A549 (cell line): ENCODE results near the gene COX4I2. TPM values are rescaled to one million over a fixed set of nuclear protein-coding genes. Genes with fewer than 3 reads are reported as not detected.

Experiments
- ATAC-seq, 2 experiments: fragments of 200-7000 bp in 1 of 2; fragments of >200 bp in 1 of 2; cut with Nextera tagmentation in 1 of 2; cut with Tn5 transposase in 1 of 2; 3 replicates each; pipeline versions ENCODE4 v1.8.0 to v1.9.1; 2018 to 2020; ENCODE audit warnings: mild to moderate bottlenecking in 1 of 2, moderate library complexity in 1 of 2
- CTCF ChIA-PET: fragments of 300-600 bp; sonication (Branson Sonifier 250); formaldehyde crosslinking; extraction: SDS; loops from one replicate; lab custom pipeline; 2021; ENCODE audit warnings: antibody characterized with exemption, inconsistent platforms; lab: Yijun Ruan, JAX
- POLR2A ChIA-PET: fragments of 350-600 bp; formaldehyde crosslinking; extraction: SDS; loops from one replicate; lab custom pipeline; 2021; ENCODE audit warnings: antibody characterized with exemption, inconsistent platforms; lab: Yijun Ruan, JAX
- DNase-seq, 2 experiments: peaks; one replicate each; pipeline versions ENCODE4 v3.0.0 to v3.0.0-alpha.2; 2011 to 2016; ENCODE audit warnings: low read depth in 1 of 2, low spot score in 1 of 2
- FAIRE-seq: peaks from 2 replicates; lab custom pipeline; 2011; peaks lifted over from hg19 to GRCh38; lab: Jason Lieb, UNC
- H3K27ac ChIP-seq, 2 experiments: fragments of >200 bp; sonication (Bioruptor Twin); formaldehyde crosslinking; 3 replicates each; pipeline ENCODE4 v1.5.1; 2016 to 2017
- H3K4me1 ChIP-seq: fragments of >200 bp; sonication (Bioruptor Twin); formaldehyde crosslinking; 3 replicates; pipeline ENCODE4 v1.6.1; 2016
- H3K4me2 ChIP-seq: fragments of >200 bp; sonication (Bioruptor Twin); formaldehyde crosslinking; 3 replicates; pipeline ENCODE4 v1.6.1; 2016
- H3K4me3 ChIP-seq: fragments of >200 bp; sonication (Bioruptor Twin); formaldehyde crosslinking; 3 replicates; pipeline ENCODE4 v1.5.1; 2016
- H3K9me3 ChIP-seq: fragments of >200 bp; sonication (Bioruptor Twin); formaldehyde crosslinking; 3 replicates; pipeline ENCODE4 v1.6.1; 2016
- ATOH8 ChIP-seq: fragments of 250-450 bp; sonication (Bioruptor Pico); IDR thresholded peaks from 2 replicates; pipeline ENCODE4 v1.5.0; 2020; ENCODE audit warnings: low read depth, mild to moderate bottlenecking, moderate library complexity
- CBX2 ChIP-seq: fragments of 200-600 bp; sonication (generic); IDR thresholded peaks from 2 replicates; pipeline ENCODE4 v1.6.1; 2016; ENCODE audit warnings: low read depth, mild to moderate bottlenecking, borderline replicate concordance
- CHD4 ChIP-seq: fragments of 200-600 bp; sonication (generic); IDR thresholded peaks from 2 replicates; pipeline ENCODE4 v1.6.1; 2016; ENCODE audit warnings: antibody characterized with exemption, mild to moderate bottlenecking, borderline replicate concordance
- FOSB ChIP-seq: fragments of 250-450 bp; sonication (Bioruptor Pico); IDR thresholded peaks from 2 replicates; pipeline ENCODE4 v1.5.0; 2020; ENCODE audit warnings: mild to moderate bottlenecking, moderate library complexity
- FOSL2 ChIP-seq, 2 experiments: fragments of 450-650 bp in 1 of 2; fragments of >200 bp in 1 of 2; sonication (Bioruptor Twin) in 1 of 2; formaldehyde crosslinking; IDR thresholded peaks; 2 replicates each; pipeline versions ENCODE4 v1.5.0 to v1.6.1; 2016 to 2020; ENCODE audit warnings: mild to moderate bottlenecking in 1 of 2, moderate library complexity in 1 of 2
- GATA3 ChIP-seq: IDR thresholded peaks from 2 replicates; pipeline ENCODE4 v1.6.1; 2012; ENCODE audit warnings: borderline replicate concordance
- KDM1A ChIP-seq: fragments of 200-600 bp; sonication (generic); IDR thresholded peaks from 2 replicates; pipeline ENCODE4 v1.6.1; 2016; ENCODE audit warnings: low read depth, mild to moderate bottlenecking
- KDM5A ChIP-seq: fragments of 200-600 bp; sonication (generic); IDR thresholded peaks from 2 replicates; pipeline ENCODE4 v1.6.1; 2016; ENCODE audit warnings: antibody characterized with exemption, mild to moderate bottlenecking
- MYC ChIP-seq: IDR thresholded peaks from 2 replicates; pipeline ENCODE4 v1.6.1; 2012; ENCODE audit warnings: mild to moderate bottlenecking, inconsistent platforms, low read length, improper control_type of control experiment, borderline replicate concordance
- NR3C1 ChIP-seq: fragments of >200 bp; sonication (Bioruptor Twin); formaldehyde crosslinking; IDR thresholded peaks from 3 replicates; pipeline ENCODE4 v1.6.1; 2017
- POLR2AphosphoS2 ChIP-seq: conservative IDR thresholded peaks from 2 replicates; pipeline ENCODE4 v1.6.1; 2012; ENCODE audit warnings: low read length, improper control_type of control experiment, inconsistent platforms
- RAD21 ChIP-seq, 2 experiments: fragments of >200 bp in 1 of 2; sonication (Bioruptor Twin) in 1 of 2; formaldehyde crosslinking in 1 of 2; IDR thresholded peaks in 1 of 2; conservative IDR thresholded peaks in 1 of 2; 2 replicates in 1 of 2; 3 replicates in 1 of 2; pipeline ENCODE4 v1.6.1; 2012 to 2018; ENCODE audit warnings: inconsistent platforms in 1 of 2
- REST ChIP-seq: fragments of 200-600 bp; sonication (generic); IDR thresholded peaks from 2 replicates; pipeline ENCODE4 v1.6.1; 2016; ENCODE audit warnings: antibody characterized with exemption, mild to moderate bottlenecking, moderate library complexity
- RFX5 ChIP-seq: fragments of 450-650 bp; IDR thresholded peaks from 2 replicates; pipeline ENCODE4 v1.7.1; 2014; ENCODE audit warnings: antibody characterized with exemption, mild to moderate bottlenecking, moderate library complexity
- SMC3 ChIP-seq: fragments of >200 bp; sonication (Bioruptor Twin); formaldehyde crosslinking; IDR thresholded peaks from 3 replicates; pipeline ENCODE4 v1.6.1; 2018; ENCODE audit warnings: inconsistent platforms
- TP53 ChIP-seq: fragments of 250-450 bp; sonication (Bioruptor Pico); IDR thresholded peaks from 2 replicates; pipeline ENCODE4 v1.5.0; 2021; ENCODE audit warnings: mild to moderate bottlenecking, moderate library complexity
- WGBS: methylation state at CpG from one replicate; pipeline ENCODE4 v1.1.6; 2017; ENCODE audit errors: missing lambda C conversion rate; 5-methylcytosine and 5-hydroxymethylcytosine counted together
- polyA plus RNA-seq, 4 experiments: library from polyadenylated mRNA; depleted of rRNA in 3 of 4; stranded (reverse); fragments of >200 nt; fragmentation: RNase III in 1 of 4; extraction: RNeasy Plus Mini Kit Qiagen cat#74134 plus additional on column Dnase treatment in 1 of 4; gene quantifications; 2 replicates in 3 of 4; 3 replicates in 1 of 4; pipeline ENCODE4 v1.2.3, GENCODE V29; 2011 to 2017

The COX4I2 gene
- polyA plus RNA-seq, 2 of the 4 experiments (the other 2 are of a cell fraction), result not detected

- ChIA-PET CTCF (interaction anchor here (0.7 to 11.6 kb wide), 8 partner anchors 12 to 118 kb away, joined by 3 to 88 read pairs (median 6); partner anchors contain the start of gene BCL2L1), POLR2A (interaction anchor here (3.8 kb wide), 1 partner anchor 45 kb away, joined by 15 read pairs; the partner anchor contains the start of gene BCL2L1)
- DNase-seq (no peak), ATAC-seq (no peak), FAIRE-seq (no peak)
- peaks cover 99% of the 10 kb centered on the region for H3K4me1 ChIP-seq
- TF ChIP-seq ATOH8 (CRISPR knock-in tag), result no peak
- TF ChIP-seq POLR2AphosphoS2, result 0 out of 2 replicates have a peak, but pooled peaks have one; percentile 37
- TF ChIP-seq CHD4, result no peak
- TF ChIP-seq MYC, result no peak
- TF ChIP-seq CBX2, result no peak
- H3K27ac ChIP-seq, result peak overlapping the region; percentile 58 to 75
- 98% methylated on average over 2 of the region's 2 CpGs for WGBS
- H3K4me2 ChIP-seq, result peak overlapping the region; percentile 45; the same call in 2 of the 3 replicates
- H3K4me3 ChIP-seq, result no peak overlapping the region
- H3K9me3 ChIP-seq, result no peaks in the 10 kb centered on the region
Measured at GRCh38 chr20:31677553-31678260, 40.0 kb downstream of the COX4I2 start.

DNA sequence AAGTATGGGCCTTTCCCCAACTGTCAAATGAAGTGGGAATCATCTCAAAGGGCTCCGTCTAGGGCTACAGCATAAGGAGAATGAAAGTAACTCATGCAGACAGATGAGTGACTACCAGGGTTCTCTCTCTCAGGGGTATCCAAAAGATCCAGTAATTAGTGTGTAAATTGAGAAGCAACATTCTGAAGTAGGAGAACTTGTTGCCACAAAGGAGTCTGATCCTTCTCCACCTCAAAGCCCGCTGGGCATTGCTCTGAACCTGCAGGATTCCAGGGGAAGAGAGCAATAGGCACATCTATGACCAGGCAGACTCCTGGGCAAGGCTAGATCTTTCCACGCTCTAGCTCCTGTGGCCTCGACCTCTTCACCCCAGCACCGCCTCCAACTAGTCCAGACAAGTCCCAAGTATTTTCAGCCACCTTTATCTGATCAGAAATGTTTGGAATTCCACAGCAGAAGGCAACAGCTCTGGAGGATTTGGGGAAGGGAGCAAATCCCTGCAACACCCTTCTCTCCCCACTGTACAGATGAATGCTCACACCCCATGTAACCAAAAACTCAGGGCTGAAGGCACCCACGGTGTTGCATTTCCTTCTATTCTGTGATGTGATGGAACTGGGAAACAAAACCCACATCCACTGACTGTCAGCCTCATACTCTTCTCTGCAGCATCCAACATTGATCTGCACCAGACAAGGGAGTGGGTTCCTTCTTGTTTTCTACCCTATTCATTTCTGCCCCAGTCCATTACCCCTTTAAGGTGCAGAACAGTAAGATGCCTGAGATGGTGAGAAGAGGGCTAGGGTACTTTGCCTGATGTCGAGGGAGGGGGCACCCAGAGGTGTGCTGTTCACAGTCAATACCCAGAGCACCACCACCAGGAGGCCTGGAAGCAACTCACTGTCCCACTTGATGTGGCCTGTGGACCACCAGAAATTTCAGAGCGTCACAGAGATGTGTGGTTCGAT lies 41.0 kb downstream of the COX4I2 start:
- FAIRE-seq (no peak), ATAC-seq (peak in 1 of 2 experiments; percentile 24; a peak in 3 of 6 replicates), DNase-seq (no peak)
- Histone ChIP-seq H3K4me3 (no peak overlapping the region), H3K9me3 (no peaks in the 10 kb centered on the region), H3K4me1 (peaks cover 100% of the 10 kb centered on the region), H3K4me2 (peak overlapping the region; percentile 45), H3K27ac (peak overlapping the region; percentile 58 to 75)
- CTCF ChIA-PET, result interaction anchor here (0.6 to 11.6 kb wide), 8 partner anchors 13 to 119 kb away, joined by 3 to 88 read pairs (median 4); partner anchors contain the start of gene BCL2L1
- POLR2A ChIA-PET, result interaction anchor here (3.8 kb wide), 1 partner anchor 44 kb away, joined by 15 read pairs; the partner anchor contains the start of gene BCL2L1
- TF ChIP-seq GATA3 (peak; percentile 34; the same call in 1 of the 2 replicates), SMC3 (no peak)
- 72% methylated on average over 9 of the region's 9 CpGs for WGBS

DNA sequence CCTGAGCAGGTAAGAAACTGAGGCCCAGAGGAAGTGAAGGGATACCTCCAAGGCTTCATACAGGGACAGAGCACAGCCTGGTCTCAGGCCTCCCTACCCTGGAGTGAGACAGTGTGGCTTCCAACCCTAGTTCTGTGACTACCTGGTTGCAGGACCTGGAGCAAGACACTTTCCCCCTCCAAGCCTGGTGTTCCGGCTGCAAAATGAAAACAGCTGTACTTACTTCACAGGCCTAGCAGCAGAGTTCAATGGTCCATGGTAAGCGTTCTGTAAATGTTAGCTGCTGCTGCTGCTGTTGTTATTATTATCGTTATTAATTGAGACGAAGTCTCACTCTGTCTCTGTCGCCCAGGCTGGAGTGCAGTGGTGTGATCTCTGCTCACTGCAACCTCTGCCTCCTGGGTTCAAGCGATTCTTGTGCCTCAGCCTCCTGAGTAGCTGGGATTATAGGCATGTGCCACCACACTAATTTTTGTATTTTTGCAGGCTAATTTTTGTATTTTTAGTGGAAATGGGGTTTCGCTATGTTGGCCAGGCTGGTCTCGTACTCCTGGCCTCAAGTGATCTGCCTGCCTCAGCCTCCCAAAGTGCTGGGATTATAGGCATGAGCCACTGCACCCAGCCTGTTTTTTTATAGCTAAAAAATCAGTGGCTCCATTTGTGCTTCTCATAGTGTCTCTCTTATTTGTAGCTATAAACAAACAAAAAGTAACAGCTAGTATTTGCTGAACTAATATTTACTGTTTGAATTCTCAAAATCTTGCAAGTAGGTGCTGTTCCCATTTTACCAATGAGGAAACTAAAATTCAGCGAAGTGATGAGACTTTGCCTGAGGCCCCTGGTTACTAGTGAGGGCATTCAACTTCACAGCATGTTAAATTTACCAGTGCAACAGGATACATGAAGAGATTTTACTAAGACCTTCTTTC lies 41.9 kb downstream of the COX4I2 start:
- Histone ChIP-seq H3K9me3 (no peaks in the 10 kb centered on the region), H3K4me2 (peak overlapping the region; percentile 45), H3K4me3 (no peak overlapping the region), H3K27ac (peak overlapping the region; percentile 58 to 75), H3K4me1 (peaks cover 100% of the 10 kb centered on the region)
- WGBS, result 80% methylated on average over 9 of the region's 9 CpGs
- TF ChIP-seq RAD21 (conservative IDR thresholded peaks at IDR 0.05 in 1 of 2, IDR thresholded peaks at IDR 0.05 in 1 of 2) (no peak), KDM5A (no peak), RFX5 (peak; percentile 53; the same call in 1 of the 2 replicates), KDM1A (no peak), FOSB (no peak), REST (no peak), TP53 (CRISPR knock-in tag) (no peak), NR3C1 (no peak), FOSL2 (IDR thresholded peaks at IDR 0.05) (no peak), FOSL2 (CRISPR knock-in tag; IDR thresholded peaks at IDR 0.05) (no peak)
- POLR2A ChIA-PET, result no interaction called here
- FAIRE-seq (no peak), ATAC-seq (peak in 1 of 2 experiments; percentile 20; a peak in 3 of 6 replicates), DNase-seq (peak in 1 of 2 experiments; percentile 56)
- CTCF ChIA-PET, result interaction anchor here (1.2 to 11.6 kb wide), 5 partner anchors 15 to 46 kb away, joined by 3 to 88 read pairs (median 4); partner anchors contain the start of gene BCL2L1
